Measurements from ENCODE around the gene FOXP1. TPM values are rescaled to one million over a fixed set of nuclear protein-coding genes. Genes with fewer than 3 reads are reported as not detected.

FOXP1 gene
- total RNA-seq, 1 donor from 2014 or later: 128 TPM

DNA sequence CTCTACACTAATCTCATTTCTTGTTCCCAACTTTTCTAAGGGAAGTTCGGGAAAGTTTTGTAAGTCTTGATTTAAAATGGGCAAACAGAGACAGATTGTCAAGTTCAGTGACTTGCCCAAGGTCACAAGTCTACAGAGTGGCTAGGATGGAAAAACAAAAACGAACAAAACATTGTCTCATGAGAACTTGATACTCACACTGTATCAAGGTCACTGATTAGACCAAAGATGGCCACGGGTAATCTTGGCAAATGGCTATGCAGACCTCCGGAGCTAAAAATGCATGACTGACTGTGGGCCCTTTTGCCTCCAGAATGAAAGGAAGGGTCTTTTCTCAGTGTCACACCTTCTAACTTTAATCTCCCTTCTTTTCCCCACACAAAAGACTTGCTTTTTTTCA lies 460.9 kb downstream of the FOXP1 start:
- peaks cover 39% of the 10 kb centered on the region for H3K4me1 ChIP-seq
- TF ChIP-seq POLR2A (IDR thresholded peaks at IDR 0.05) (no peak), POLR2AphosphoS5 (IDR thresholded peaks at IDR 0.05; ENCODE audit: insufficient read depth in 1 of 2, low read depth in 1 of 2) (no peak)
- TF ChIP-seq, protein P1, sequence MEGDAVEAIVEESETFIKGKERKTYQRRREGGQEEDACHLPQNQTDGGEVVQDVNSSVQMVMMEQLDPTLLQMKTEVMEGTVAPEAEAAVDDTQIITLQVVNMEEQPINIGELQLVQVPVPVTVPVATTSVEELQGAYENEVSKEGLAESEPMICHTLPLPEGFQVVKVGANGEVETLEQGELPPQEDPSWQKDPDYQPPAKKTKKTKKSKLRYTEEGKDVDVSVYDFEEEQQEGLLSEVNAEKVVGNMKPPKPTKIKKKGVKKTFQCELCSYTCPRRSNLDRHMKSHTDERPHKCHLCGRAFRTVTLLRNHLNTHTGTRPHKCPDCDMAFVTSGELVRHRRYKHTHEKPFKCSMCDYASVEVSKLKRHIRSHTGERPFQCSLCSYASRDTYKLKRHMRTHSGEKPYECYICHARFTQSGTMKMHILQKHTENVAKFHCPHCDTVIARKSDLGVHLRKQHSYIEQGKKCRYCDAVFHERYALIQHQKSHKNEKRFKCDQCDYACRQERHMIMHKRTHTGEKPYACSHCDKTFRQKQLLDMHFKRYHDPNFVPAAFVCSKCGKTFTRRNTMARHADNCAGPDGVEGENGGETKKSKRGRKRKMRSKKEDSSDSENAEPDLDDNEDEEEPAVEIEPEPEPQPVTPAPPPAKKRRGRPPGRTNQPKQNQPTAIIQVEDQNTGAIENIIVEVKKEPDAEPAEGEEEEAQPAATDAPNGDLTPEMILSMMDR (IDR thresholded peaks at IDR 0.05): no peak
- intact Hi-C loops (cut with DNase I): loop anchor here (10.0 kb wide), 1 partner anchor 122 kb away; no protein-coding TSS in a partner anchor

DNA sequence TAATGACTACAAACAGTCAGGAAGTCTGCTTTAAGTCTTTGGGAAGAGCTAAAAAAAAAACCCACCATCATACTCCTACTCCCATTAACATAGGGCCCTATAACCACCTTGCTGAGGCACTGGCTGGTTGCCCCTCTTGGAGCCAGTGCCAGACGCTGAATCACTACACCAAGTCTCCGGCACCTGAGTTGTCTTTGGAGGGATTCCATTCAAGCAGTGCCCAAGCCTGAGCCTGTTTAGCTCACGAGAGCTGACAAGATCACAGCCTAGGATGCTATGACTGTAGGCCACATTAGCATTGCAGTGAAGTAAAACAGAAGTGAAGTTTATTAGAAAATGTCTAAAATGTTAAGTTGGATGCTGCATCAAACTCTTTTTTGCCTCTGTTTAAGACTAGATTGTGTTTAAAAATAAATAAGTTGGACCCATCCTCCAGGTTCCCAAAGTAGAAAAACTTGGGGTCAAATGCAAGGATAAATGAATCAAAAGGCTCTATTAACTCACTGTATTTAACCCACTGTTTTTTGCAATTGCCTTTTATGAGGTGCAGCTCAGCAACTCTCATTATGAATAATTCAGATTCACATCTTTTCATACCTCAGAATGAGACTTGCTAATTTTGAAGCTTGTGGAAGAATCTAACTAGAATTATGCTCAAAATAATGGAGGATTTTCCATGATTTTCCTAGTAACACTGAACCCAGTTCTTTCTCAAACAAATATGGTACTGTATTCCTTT lies 461.9 kb downstream of the FOXP1 start:
- intact Hi-C loops (cut with DNase I): loop anchor here (10.0 kb wide), 1 partner anchor 123 kb away; no protein-coding TSS in a partner anchor
- no peaks in the 10 kb centered on the region for H3K36me3 ChIP-seq
- H3K27ac ChIP-seq: no peak overlapping the region
- TF ChIP-seq POLR2AphosphoS5 (IDR thresholded peaks at IDR 0.05; ENCODE audit: insufficient read depth in 1 of 2, low read depth in 1 of 2) (no peak), POLR2A (IDR thresholded peaks at IDR 0.05) (no peak)
- TF ChIP-seq, protein P1 (IDR thresholded peaks at IDR 0.05): no peak
- no peaks in the 10 kb centered on the region for H3K27me3 ChIP-seq
- no peaks in the 10 kb centered on the region for H3K9me3 ChIP-seq
- DNase-seq (ENCODE audit: extremely low spot score in 2 of 2): no peak
- H3K4me3 ChIP-seq: no peak overlapping the region
- H3K4me1 ChIP-seq: peaks cover 29% of the 10 kb centered on the region

More for the DNA sequence above, 460.9 kb downstream of the FOXP1 start:
- no peak for DNase-seq (ENCODE audit: extremely low spot score in 2 of 2)
- H3K27ac ChIP-seq: no peak overlapping the region
- no peak overlapping the region for H3K4me3 ChIP-seq
- no peaks in the 10 kb centered on the region for H3K9me3 ChIP-seq
- H3K36me3 ChIP-seq: no peaks in the 10 kb centered on the region
- no peaks in the 10 kb centered on the region for H3K27me3 ChIP-seq

DNA sequence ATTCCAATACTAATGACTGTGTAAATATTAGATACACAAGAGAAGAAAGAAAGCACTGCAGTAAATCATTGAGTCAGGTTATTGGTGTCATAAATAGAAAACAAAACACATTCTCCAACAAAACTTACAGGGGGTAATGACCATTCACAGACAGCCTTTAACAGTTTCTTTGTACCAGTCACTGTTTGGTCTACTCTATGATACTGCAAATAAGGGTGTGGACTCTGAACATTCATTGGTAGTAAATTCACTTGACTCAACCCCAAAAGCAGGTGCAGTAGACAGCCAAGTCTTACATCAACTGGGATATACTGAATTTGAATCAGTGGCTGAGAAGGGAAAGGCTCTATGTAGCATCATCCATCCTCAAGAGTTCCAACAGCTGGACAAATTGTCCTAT lies 463.5 kb downstream of the FOXP1 start:
- Histone ChIP-seq H3K36me3 (no peaks in the 10 kb centered on the region), H3K9me3 (no peaks in the 10 kb centered on the region), H3K4me1 (peaks cover 25% of the 10 kb centered on the region), H3K27ac (no peak overlapping the region), H3K27me3 (no peaks in the 10 kb centered on the region), H3K4me3 (no peak overlapping the region)
- no peak for TF ChIP-seq POLR2AphosphoS5 (IDR thresholded peaks at IDR 0.05; ENCODE audit: insufficient read depth in 1 of 2, low read depth in 1 of 2)
- no peak for TF ChIP-seq POLR2A (IDR thresholded peaks at IDR 0.05)
- TF ChIP-seq, protein P1 (IDR thresholded peaks at IDR 0.05): no peak
- no peak for DNase-seq (ENCODE audit: extremely low spot score in 2 of 2)
- intact Hi-C loops (cut with DNase I): loop anchor here (10.0 kb wide), 1 partner anchor 125 kb away; no protein-coding TSS in a partner anchor

DNA sequence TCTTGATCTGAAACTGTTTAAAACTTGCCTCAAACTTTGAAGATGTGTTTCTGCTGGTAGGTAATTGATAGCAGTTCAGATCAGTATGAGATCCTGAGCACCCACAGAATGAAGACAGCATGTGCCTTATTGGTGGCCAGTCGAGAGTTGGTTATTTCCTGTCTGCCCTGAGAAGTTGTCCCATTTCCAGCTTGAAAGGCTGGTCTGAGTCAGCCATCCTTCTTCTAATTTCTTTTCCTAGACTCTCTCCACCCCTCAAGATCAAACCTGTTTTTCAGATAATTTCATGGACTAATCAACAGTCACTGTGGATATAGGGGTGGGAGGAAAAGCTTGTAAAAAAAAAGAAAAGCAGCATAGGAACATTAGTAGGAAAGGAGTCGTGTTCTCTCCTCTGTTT lies 464.4 kb downstream of the FOXP1 start:
- Histone ChIP-seq H3K36me3 (no peaks in the 10 kb centered on the region), H3K27ac (no peak overlapping the region), H3K4me1 (peaks cover 25% of the 10 kb centered on the region), H3K9me3 (no peaks in the 10 kb centered on the region), H3K4me3 (no peak overlapping the region), H3K27me3 (no peaks in the 10 kb centered on the region)
- DNase-seq (ENCODE audit: extremely low spot score in 2 of 2): no peak
- TF ChIP-seq POLR2A (IDR thresholded peaks at IDR 0.05): no peak
- TF ChIP-seq, protein P1 (IDR thresholded peaks at IDR 0.05): no peak
- TF ChIP-seq POLR2AphosphoS5 (IDR thresholded peaks at IDR 0.05; ENCODE audit: insufficient read depth in 1 of 2, low read depth in 1 of 2): no peak
- intact Hi-C loops (cut with DNase I): no loop called here

DNA sequence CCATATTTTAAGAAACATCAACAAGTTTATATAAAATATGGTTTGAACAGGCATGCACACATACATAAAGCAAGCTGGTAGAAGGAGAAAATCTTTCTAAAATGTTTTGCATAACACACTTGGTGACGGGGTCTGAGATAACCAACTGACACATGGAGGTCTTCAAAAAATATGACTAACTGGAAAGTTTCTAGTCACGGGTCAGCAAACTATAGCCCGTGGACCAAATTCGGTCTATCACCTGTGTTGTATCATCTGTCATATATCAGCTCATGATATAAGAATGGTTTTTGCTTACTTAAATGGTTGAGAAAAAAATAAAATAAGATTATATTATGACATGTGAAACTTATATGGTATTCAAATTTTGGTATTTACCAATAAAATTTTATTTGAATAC lies 465.1 kb downstream of the FOXP1 start:
- no peak for DNase-seq (ENCODE audit: extremely low spot score in 2 of 2)
- Histone ChIP-seq H3K4me3 (no peak overlapping the region), H3K4me1 (peaks cover 25% of the 10 kb centered on the region), H3K36me3 (no peaks in the 10 kb centered on the region), H3K27me3 (no peaks in the 10 kb centered on the region), H3K27ac (no peak overlapping the region), H3K9me3 (no peaks in the 10 kb centered on the region)
- TF ChIP-seq POLR2AphosphoS5 (IDR thresholded peaks at IDR 0.05; ENCODE audit: insufficient read depth in 1 of 2, low read depth in 1 of 2): no peak
- TF ChIP-seq, protein P1 (IDR thresholded peaks at IDR 0.05): no peak
- TF ChIP-seq POLR2A (IDR thresholded peaks at IDR 0.05): no peak
- intact Hi-C loops (cut with DNase I): no loop called here
